Spinal cord (tissue), 10 donors: ENCODE data around the gene FCHSD2. TPM values are rescaled to one million over a fixed set of nuclear protein-coding genes. Genes with fewer than 3 reads are reported as not detected.

Source experiments
- DNase-seq, 6 donors: peaks; one replicate each; pipeline versions ENCODE4 v3.0.0 to v3.0.0-alpha.2; 2013 to 2015; ENCODE audit warnings: low spot score in 6 of 6, low read depth in 4 of 6
- H3K27ac ChIP-seq: one replicate; pipeline ENCODE4 v1.5.1; 2013; ENCODE audit warnings: low read depth, low read length, control low read depth
- H3K27me3 ChIP-seq: one replicate; pipeline ENCODE4 v1.6.1; 2013; ENCODE audit warnings: low read length; ENCODE audit not compliant: control insufficient read depth, insufficient read depth
- H3K36me3 ChIP-seq: one replicate; pipeline ENCODE4 v1.6.1; 2013; ENCODE audit warnings: low read length; ENCODE audit not compliant: control insufficient read depth, insufficient read depth
- H3K4me1 ChIP-seq: one replicate; pipeline ENCODE4 v1.6.1; 2013; ENCODE audit warnings: low read length; ENCODE audit not compliant: control insufficient read depth, insufficient read depth
- H3K4me3 ChIP-seq: one replicate; pipeline ENCODE4 v1.5.1; 2013; ENCODE audit warnings: low read depth, low read length, control low read depth
- H3K9me3 ChIP-seq: one replicate; pipeline ENCODE4 v1.6.1; 2013; ENCODE audit warnings: low read length; ENCODE audit not compliant: control insufficient read depth, insufficient read depth
- WGBS: methylation state at CpG from one replicate; pipeline ENCODE4 v1.1.5; 2013; ENCODE audit warnings: missing lambda C conversion rate; ENCODE audit not compliant: insufficient coverage; 5-methylcytosine and 5-hydroxymethylcytosine counted together
- polyA plus RNA-seq, 2 donors: library from polyadenylated mRNA; unstranded; fragments of 120-200 nt; gene quantifications; one replicate each; pipeline ENCODE4 v1.2.1, GENCODE V29; 2013; ENCODE audit not compliant: insufficient read length in 2 of 2
- total RNA-seq, 2 donors: library from RNA; depleted of rRNA in 1 of 2; stranded (reverse); fragments of 120-200 nt in 1 of 2; fragments of >200 nt in 1 of 2; gene quantifications; one replicate each; pipeline versions ENCODE4 v1.2.3 to v1.2.4, GENCODE V29; 2013 to 2014
- donor health status: healthy.

FCHSD2 gene
- total and polyA plus RNA-seq, 4 donors, result 43.4 to 82.0 (median 58.8) TPM

DNA sequence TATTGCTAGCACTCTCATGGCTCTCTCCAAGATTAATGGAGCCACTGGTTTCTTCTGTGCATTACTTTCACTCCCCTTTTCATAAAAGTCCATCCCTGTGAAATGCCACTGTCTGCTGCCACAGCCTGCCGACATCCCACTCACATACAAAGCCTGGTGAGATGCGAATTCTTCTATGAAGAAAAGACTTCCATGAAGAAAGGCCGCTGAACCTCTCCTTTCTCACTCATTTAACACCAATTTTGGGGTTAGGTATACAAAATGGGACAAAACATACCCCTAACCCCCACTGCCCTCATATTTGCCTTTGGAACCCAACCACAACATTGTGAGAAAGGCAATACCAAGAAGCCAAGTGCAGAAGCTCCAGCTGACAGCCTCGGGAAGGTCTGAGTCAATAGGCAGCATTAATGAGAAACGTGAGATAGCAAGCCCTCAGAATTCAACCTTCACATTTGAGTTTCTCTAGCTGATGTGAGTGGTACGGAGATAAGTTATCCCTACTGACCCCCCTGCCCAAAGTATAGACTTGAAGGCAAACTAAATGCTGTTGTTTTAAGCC is 171.5 kb downstream of the FCHSD2 start:
- no peak for DNase-seq
- WGBS, result 67% methylated on average over 3 of the region's 6 CpGs
- Histone ChIP-seq H3K27me3 (no peaks in the 10 kb centered on the region), H3K4me1 (no peaks in the 10 kb centered on the region), H3K4me3 (no peak overlapping the region), H3K27ac (no peak overlapping the region), H3K36me3 (peaks cover 2% of the 10 kb centered on the region), H3K9me3 (no peaks in the 10 kb centered on the region)

DNA sequence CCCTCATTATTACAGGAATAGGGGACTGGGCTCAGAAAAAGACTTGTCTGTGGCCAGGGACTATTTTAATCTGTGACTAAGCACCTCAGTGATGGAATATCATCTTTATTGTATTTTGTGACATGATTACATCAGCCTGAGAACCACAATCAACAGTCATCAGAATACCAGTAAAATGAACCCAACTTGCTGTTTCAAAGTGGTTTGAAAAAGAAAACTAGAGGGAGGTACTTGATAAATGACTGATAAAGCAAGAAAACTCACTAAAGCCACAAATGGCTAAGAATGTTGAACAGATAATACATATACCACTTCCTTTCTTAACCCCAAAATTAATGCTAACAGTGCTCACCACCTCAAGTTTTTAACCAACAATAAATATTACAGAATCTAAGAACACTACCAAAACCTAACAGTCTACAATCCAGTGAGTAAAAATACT is 172.2 kb downstream of the FCHSD2 start:
- no peak for DNase-seq
- Histone ChIP-seq H3K36me3 (peaks cover 2% of the 10 kb centered on the region), H3K4me3 (no peak overlapping the region), H3K4me1 (no peaks in the 10 kb centered on the region), H3K27me3 (no peaks in the 10 kb centered on the region), H3K27ac (no peak overlapping the region), H3K9me3 (no peaks in the 10 kb centered on the region)

DNA sequence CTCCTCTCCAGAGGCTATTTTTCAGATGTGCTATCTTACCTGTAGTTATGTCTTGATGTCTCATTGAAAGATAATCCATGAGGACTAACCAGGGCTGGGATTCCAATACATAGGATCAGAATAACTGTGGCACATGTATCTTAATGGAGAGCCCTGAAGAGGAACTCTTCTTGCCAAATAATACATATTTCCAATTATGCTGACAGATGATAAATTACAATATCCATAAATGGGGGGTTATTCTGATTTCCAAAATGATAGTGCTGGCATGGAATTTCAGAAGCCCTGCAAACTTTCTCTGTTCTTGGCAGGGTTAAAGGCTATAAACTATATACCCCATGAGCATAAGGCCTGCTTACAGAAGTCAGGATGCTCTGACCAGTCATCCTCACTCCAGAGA is 173.7 kb downstream of the FCHSD2 start:
- H3K36me3 ChIP-seq, result peaks cover 2% of the 10 kb centered on the region
- DNase-seq, result no peak
- H3K4me1 ChIP-seq, result no peaks in the 10 kb centered on the region
- H3K27me3 ChIP-seq, result no peaks in the 10 kb centered on the region
- no peaks in the 10 kb centered on the region for H3K9me3 ChIP-seq
- H3K4me3 ChIP-seq, result no peak overlapping the region
- H3K27ac ChIP-seq, result no peak overlapping the region

DNA sequence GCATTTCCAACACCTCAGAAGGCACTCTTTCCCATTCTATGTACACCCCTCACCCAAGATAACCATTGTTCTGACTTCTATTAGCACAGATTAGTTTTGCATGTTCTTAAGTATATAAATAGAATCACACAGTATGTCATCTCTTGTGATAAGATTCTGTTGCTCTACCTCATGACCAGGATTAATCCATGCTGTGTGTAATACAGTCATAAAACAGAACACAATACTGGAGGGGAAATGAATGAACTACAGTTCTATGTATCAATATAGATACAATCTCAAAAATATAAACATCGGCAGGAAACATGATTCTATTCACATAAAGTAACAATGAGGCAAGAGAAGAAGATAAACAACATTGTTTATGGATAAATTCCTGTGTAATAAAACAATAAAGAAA is 176.4 kb downstream of the FCHSD2 start:
- WGBS, result no CpG with 5 or more reads among the region's 1 CpG
- Histone ChIP-seq H3K36me3 (no peaks in the 10 kb centered on the region), H3K27ac (no peak overlapping the region), H3K4me1 (no peaks in the 10 kb centered on the region), H3K4me3 (no peak overlapping the region), H3K27me3 (no peaks in the 10 kb centered on the region), H3K9me3 (no peaks in the 10 kb centered on the region)
- no peak for DNase-seq

DNA sequence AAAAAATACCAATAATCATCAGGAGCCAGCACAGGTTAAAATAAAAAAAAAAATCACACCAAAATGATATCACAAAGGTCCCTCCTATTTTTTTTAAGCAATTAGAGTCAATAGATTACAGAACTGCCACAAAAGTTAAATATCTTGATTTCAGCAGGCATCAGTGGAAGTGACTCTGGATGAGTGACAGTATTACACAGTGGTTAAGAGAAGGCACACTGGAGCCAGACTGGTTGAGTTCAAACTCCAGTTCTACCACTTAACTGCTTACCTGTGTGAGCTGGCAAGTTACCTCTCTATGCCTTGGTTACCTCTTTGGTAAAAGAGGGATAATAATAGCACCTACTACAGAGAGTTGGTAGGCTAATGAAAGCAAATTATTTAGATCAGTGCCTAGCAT is 179.4 kb downstream of the FCHSD2 start:
- Histone ChIP-seq H3K9me3 (no peaks in the 10 kb centered on the region), H3K36me3 (no peaks in the 10 kb centered on the region), H3K27ac (no peak overlapping the region), H3K4me1 (no peaks in the 10 kb centered on the region), H3K4me3 (no peak overlapping the region), H3K27me3 (no peaks in the 10 kb centered on the region)
- DNase-seq, result no peak

DNA sequence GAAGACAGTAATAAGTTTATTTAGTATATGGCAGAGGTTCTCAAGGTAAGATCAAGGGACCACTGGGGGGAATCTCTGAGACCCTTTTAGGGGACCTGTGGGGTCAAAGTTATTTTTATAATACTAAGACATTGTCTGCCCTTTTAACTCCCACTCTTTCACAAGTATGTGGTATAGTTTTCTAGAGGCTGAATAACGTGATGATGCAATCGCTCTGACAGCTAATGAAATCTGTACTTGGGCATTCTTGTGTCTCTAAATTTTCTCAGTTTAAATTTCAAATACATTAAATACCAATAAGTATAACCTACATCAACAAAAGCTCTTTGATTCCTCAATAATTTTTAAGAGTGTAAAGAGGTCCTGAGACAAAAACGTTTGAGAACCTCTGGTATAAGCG is 180.0 kb downstream of the FCHSD2 start:
- no peak for DNase-seq

DNA sequence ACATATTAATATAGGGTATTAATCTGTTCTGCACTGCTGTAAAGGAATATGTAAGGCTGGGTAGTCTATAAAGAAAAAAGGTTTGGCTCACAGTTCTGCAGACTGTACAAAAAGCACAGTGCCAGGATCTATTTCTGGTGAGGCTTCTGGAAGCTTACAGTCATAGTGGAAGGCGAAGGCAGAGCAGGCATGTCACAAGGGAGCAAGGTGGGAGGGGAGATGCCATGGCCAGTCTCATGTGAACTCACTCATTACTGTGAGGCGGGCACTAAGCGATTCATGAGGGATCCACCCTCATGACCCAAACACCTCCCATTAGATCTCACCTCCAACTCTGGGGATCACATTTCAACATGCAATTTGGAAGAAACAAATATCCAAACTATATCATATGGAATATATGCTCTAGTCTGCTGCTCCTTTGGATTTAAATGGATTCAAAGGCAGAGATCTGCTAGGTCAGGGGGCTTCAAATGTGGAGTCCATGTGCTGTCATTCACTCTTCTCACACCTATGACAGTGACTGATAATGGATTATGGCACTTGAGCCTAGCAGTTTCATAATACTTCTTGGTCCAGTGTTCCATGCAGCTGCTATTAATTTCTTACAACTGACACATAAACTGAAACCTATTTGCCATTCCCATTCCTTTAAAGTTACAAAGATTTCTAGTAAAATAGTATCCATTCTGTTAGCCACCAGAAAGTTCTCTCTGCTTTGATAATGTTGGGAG is 182.0 kb downstream of the FCHSD2 start:
- 100% methylated on average over 1 of the region's 3 CpGs for WGBS
- Histone ChIP-seq H3K4me3 (no peak overlapping the region), H3K27me3 (no peaks in the 10 kb centered on the region), H3K36me3 (no peaks in the 10 kb centered on the region), H3K9me3 (no peaks in the 10 kb centered on the region), H3K27ac (no peak overlapping the region), H3K4me1 (no peaks in the 10 kb centered on the region)
- DNase-seq, result no peak

More for the DNA sequence above, 180.0 kb downstream of the FCHSD2 start:
- Histone ChIP-seq H3K27me3 (no peaks in the 10 kb centered on the region), H3K4me3 (no peak overlapping the region), H3K36me3 (no peaks in the 10 kb centered on the region), H3K4me1 (no peaks in the 10 kb centered on the region), H3K27ac (no peak overlapping the region), H3K9me3 (no peaks in the 10 kb centered on the region)
- WGBS, result no CpG with 5 or more reads among the region's 4 CpGs

DNA sequence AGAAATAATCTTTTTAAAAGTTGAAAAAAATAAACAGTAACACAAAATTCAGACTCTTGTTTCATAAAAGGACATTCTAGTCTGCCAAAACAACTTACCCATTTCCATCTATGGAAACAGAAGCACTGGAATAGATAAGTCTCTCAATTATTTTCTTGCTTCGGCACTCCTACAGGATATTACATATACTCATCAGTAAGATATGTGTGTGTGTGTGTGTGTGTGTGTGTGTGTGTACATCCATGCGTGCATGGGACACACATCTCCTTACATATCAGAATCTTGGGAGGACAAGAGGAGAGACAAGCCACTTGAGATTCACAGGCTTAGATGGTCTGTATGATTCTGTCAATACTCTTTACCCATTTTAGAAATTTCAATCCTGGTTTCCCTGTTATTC is 183.3 kb downstream of the FCHSD2 start:
- Histone ChIP-seq H3K4me3 (no peak overlapping the region), H3K27ac (no peak overlapping the region)

DNA sequence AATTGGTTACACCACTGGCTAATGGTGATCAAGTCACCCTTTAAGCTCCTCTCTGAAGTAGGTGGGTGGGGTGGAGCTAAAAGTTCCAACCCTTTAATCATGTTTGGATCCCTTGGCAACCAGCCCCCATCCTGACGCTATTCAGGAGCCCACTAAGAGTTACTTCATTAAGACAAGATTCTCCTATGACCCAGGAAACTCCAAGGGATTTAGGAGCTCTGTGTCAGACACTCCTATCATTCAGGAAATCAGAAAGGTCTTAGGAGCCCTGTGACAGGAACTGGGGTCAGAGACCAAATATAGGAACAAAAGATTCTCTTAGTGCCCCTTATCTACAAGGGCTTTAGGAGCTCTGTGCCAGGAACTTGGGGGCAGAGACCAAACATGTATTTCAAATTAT is 186.7 kb downstream of the FCHSD2 start:
- no peaks in the 10 kb centered on the region for H3K4me1 ChIP-seq
- H3K27me3 ChIP-seq, result no peaks in the 10 kb centered on the region
- no peak overlapping the region for H3K4me3 ChIP-seq
- WGBS, result no CpG with 5 or more reads among the region's 1 CpG
- no peaks in the 10 kb centered on the region for H3K36me3 ChIP-seq
- H3K27ac ChIP-seq, result no peak overlapping the region
- no peak for DNase-seq
- H3K9me3 ChIP-seq, result no peaks in the 10 kb centered on the region

More for the DNA sequence above, 183.3 kb downstream of the FCHSD2 start:
- Histone ChIP-seq H3K4me1 (no peaks in the 10 kb centered on the region), H3K27me3 (no peaks in the 10 kb centered on the region), H3K36me3 (no peaks in the 10 kb centered on the region), H3K9me3 (no peaks in the 10 kb centered on the region)
- DNase-seq, result no peak
- no CpG with 5 or more reads among the region's 2 CpGs for WGBS

DNA sequence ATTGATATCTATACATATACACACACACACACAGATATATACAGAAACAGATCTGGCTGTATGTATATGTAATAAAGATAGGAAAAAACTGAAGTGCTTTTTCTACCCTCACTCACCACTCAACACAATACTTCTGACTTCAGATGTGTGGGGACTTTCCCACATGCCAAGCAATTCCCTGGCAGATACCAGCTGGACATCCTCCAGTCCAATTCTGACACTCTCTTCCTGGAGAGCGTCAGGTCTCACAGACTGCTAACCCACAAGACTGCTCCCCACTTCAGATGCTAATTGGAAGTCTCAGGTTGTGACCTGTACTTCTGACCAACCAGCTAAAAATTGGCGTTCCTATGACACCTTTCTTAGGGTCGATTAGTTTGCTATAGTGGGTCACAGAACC is 187.3 kb downstream of the FCHSD2 start:
- Histone ChIP-seq H3K27me3 (no peaks in the 10 kb centered on the region), H3K36me3 (no peaks in the 10 kb centered on the region), H3K4me3 (no peak overlapping the region), H3K27ac (no peak overlapping the region), H3K9me3 (no peaks in the 10 kb centered on the region), H3K4me1 (no peaks in the 10 kb centered on the region)
- DNase-seq, result no peak
- WGBS, result 75% methylated on average over 1 of the region's 3 CpGs
